ENCODE results near the gene RPL14. TPM values are rescaled to one million over a fixed set of nuclear protein-coding genes. Genes with fewer than 3 reads are reported as not detected.

The RPL14 gene
- 712 to 782 TPM (median 751 TPM) in 5 replicates for total RNA-seq (2022; extraction: Qiagen RNA extraction)

GRCh38 chr3:40456940-40457823, at the start of gene RPL14:
Gene RPL14 (plus strand): TSS chr3:40457339. CDS start chr3:40457472, 133 bp downstream.

GRCh38 chr3:40476478-40477470, 19.6 kb downstream of the RPL14 start, which contains the start of gene ZNF619:
Gene ZNF619 (plus strand): TSS chr3:40477122. CDS start chr3:40477980, 858 bp downstream.

GRCh38 chr3:40505599-40506462, 48.7 kb downstream of the RPL14 start, which contains the start of gene ZNF620:
Gene ZNF620 (plus strand): TSS chr3:40506039. CDS start chr3:40506353, 314 bp downstream.

Other genes starting within 250 kb of the RPL14 start
- 51.8 to 67.0 TPM (median 58.0 TPM) in 5 replicates for gene EIF1B, start 147.6 kb upstream of the RPL14 start, total RNA-seq (2022; extraction: Qiagen RNA extraction)
- 0.04 to 0.06 TPM (median 0.05 TPM) in 3 of 5 replicates, not detected in the others for gene ENTPD3, start 70.2 kb upstream of the RPL14 start, total RNA-seq (2022; extraction: Qiagen RNA extraction)
- 1.3 to 1.9 TPM (median 1.7 TPM) in 5 replicates for gene ZNF619, start 19.8 kb downstream of the RPL14 start, total RNA-seq (2022; extraction: Qiagen RNA extraction)
- gene ZNF620, start 48.7 kb downstream of the RPL14 start, total RNA-seq (2022; extraction: Qiagen RNA extraction): 1.1 to 1.9 TPM (median 1.6 TPM) in 5 replicates
- 5.5 to 7.6 TPM (median 6.6 TPM) in 5 replicates for gene ZNF621, start 67.6 kb downstream of the RPL14 start, total RNA-seq (2022; extraction: Qiagen RNA extraction)